GM18511 (cell line): ENCODE results near the gene SETDB1.

ENCODE experiments used
- ATAC-seq: cut with Tn5 transposase; IDR thresholded peaks from one replicate; pipeline ENCODE4 v1.9.1; 2021; ENCODE audit warnings: mild to moderate bottlenecking, moderate library complexity; ENCODE audit not compliant: unreplicated experiment

SETDB1 gene

GRCh38 chr1:150973836-150974579, 47.8 kb downstream of the SETDB1 start:
- peak; percentile 51 for ATAC-seq

GRCh38 chr1:150974580-150975478, 48.7 kb downstream of the SETDB1 start, which contains the start of gene CERS2:
Gene CERS2, minus strand, starts transcription at chr1:150974835. Its CDS starts 5,745 bp downstream, at chr1:150969090.
- peak; percentile 60 for ATAC-seq

- ATAC-seq, result no peak
These were observed 50.2 kb downstream of the SETDB1 start for GRCh38 chr1:150976401-150976821.

- ATAC-seq, result no peak
These were observed 50.9 kb downstream of the SETDB1 start for GRCh38 chr1:150976879-150977694.

- peak; percentile 44 for ATAC-seq
These were observed 53.2 kb downstream of the SETDB1 start for GRCh38 chr1:150979092-150980056.

GRCh38 chr1:150981177-150981804, 55.1 kb downstream of the SETDB1 start:
- no peak for ATAC-seq

- ATAC-seq, result no peak
These were observed 55.9 kb downstream of the SETDB1 start, which contains the start of gene ANXA9 for GRCh38 chr1:150981805-150982712. Gene ANXA9, plus strand, starts transcription at chr1:150982292. Its CDS starts 814 bp downstream, at chr1:150983106.

GRCh38 chr1:150985179-150985825, 59.1 kb downstream of the SETDB1 start:
- ATAC-seq, result no peak

GRCh38 chr1:150987924-150988323, 61.8 kb downstream of the SETDB1 start:
- ATAC-seq, result no peak

- no peak for ATAC-seq
These were observed 66.5 kb downstream of the SETDB1 start for GRCh38 chr1:150992626-150993025.

- no peak for ATAC-seq
These were observed 68.1 kb downstream of the SETDB1 start for GRCh38 chr1:150994248-150994647.

GRCh38 chr1:150995460-150995859, 69.3 kb downstream of the SETDB1 start:
- ATAC-seq, result no peak

GRCh38 chr1:150995896-150996295, 69.7 kb downstream of the SETDB1 start:
- no peak for ATAC-seq

GRCh38 chr1:150997126-150997872, 71.1 kb downstream of the SETDB1 start:
- no peak for ATAC-seq

GRCh38 chr1:150997949-150998348, 71.8 kb downstream of the SETDB1 start:
- ATAC-seq, result no peak

- no peak for ATAC-seq
These were observed 73.0 kb downstream of the SETDB1 start for GRCh38 chr1:150999051-150999674.
